Tibial artery (tissue), 4 donors: ENCODE results near the gene KIDINS220.

Experiments
- DNase-seq, 2 donors: peaks; one replicate each; pipeline ENCODE4 v3.0.0-alpha.2; 2019
- H3K27ac ChIP-seq, 2 donors: fragments of 200-600 bp; sonication (generic) in 1 of 2; 1 replicate in 1 of 2; 2 replicates in 1 of 2; pipeline ENCODE4 v1.5.1; 2018 to 2019; ENCODE audit warnings: mild to moderate bottlenecking in 1 of 2
- H3K27me3 ChIP-seq, 2 donors: fragments of 200-600 bp; sonication (generic) in 1 of 2; one replicate each; pipeline versions ENCODE4 v1.5.1 to v1.6.0; 2016 to 2019
- H3K36me3 ChIP-seq, 3 donors: fragments of 200-600 bp; sonication (generic) in 2 of 3; one replicate each; pipeline ENCODE4 v1.5.1; 2016 to 2019; ENCODE audit warnings: mild to moderate bottlenecking in 2 of 3
- H3K4me1 ChIP-seq, 4 donors: fragments of 200-600 bp; sonication (generic) in 2 of 4; 1 replicate in 3 of 4; 2 replicates in 1 of 4; pipeline ENCODE4 v1.5.1; 2016 to 2019
- H3K4me3 ChIP-seq, 2 donors: fragments of 200-600 bp; sonication (generic) in 1 of 2; 1 replicate in 1 of 2; 2 replicates in 1 of 2; pipeline ENCODE4 v1.5.1; 2018 to 2019; ENCODE audit warnings: mild to moderate bottlenecking in 2 of 2
- H3K9me3 ChIP-seq, 3 donors: fragments of 200-600 bp; sonication (generic) in 1 of 3; one replicate each; pipeline ENCODE4 v1.5.1; 2016 to 2019
- CTCF ChIP-seq, 2 experiments: fragments of 200-600 bp in 1 of 2; fragments of 450-650 bp in 1 of 2; IDR thresholded peaks; one replicate each; pipeline ENCODE4 v1.5.1; 2017 to 2019; ENCODE audit warnings: antibody characterized with exemption in 2 of 2, mild to moderate bottlenecking in 1 of 2, moderate library complexity in 1 of 2
- intact Hi-C: fragments of 100-400 bp; cut with DNase I; formaldehyde crosslinking; loops from one replicate; pipeline ENCODE4 v1.15.0; 2023; ENCODE audit warnings: low total_unique reads

The KIDINS220 gene

GRCh38 chr2:8796315-8796848 lies 41.0 kb downstream of the KIDINS220 start:
- H3K4me1 ChIP-seq = peaks cover 0 to 7% (median 0%) of the 10 kb centered on the region in 4 donors
- H3K9me3 ChIP-seq = no peaks in the 10 kb centered on the region
- H3K36me3 ChIP-seq = peaks cover 56 to 82% (median 57%) of the 10 kb centered on the region in 3 donors
- DNase-seq = no peak
- H3K27me3 ChIP-seq = no peaks in the 10 kb centered on the region
- no peak overlapping the region for H3K27ac ChIP-seq
- no peak overlapping the region for H3K4me3 ChIP-seq
- TF ChIP-seq CTCF (IDR thresholded peaks at IDR 0.05) = no peak
- intact Hi-C loops = no loop called here

GRCh38 chr2:8794923-8795825 lies 42.2 kb downstream of the KIDINS220 start:
- H3K9me3 ChIP-seq = no peaks in the 10 kb centered on the region
- DNase-seq = no peak
- H3K27me3 ChIP-seq = no peaks in the 10 kb centered on the region
- H3K4me3 ChIP-seq = no peak overlapping the region
- no peak for TF ChIP-seq CTCF (IDR thresholded peaks at IDR 0.05)
- intact Hi-C loops = no loop called here
- no peak overlapping the region for H3K27ac ChIP-seq
- peaks cover 0 to 7% (median 0%) of the 10 kb centered on the region in 4 donors for H3K4me1 ChIP-seq
- peaks cover 56 to 84% (median 64%) of the 10 kb centered on the region in 3 donors for H3K36me3 ChIP-seq

GRCh38 chr2:8790739-8791162 lies 46.7 kb downstream of the KIDINS220 start:
- H3K9me3 ChIP-seq = no peaks in the 10 kb centered on the region
- H3K4me1 ChIP-seq = peaks cover 0 to 7% (median 0%) of the 10 kb centered on the region in 4 donors
- intact Hi-C loops = no loop called here
- TF ChIP-seq CTCF (IDR thresholded peaks at IDR 0.05) = no peak
- peaks cover 73 to 82% (median 74%) of the 10 kb centered on the region in 3 donors for H3K36me3 ChIP-seq
- H3K27me3 ChIP-seq = no peaks in the 10 kb centered on the region
- no peak overlapping the region for H3K4me3 ChIP-seq
- no peak for DNase-seq
- H3K27ac ChIP-seq = no peak overlapping the region

- no peak for DNase-seq
- Histone ChIP-seq H3K9me3 (no peaks in the 10 kb centered on the region), H3K4me3 (no peak overlapping the region), H3K27ac (no peak overlapping the region), H3K36me3 (peaks cover 61 to 70% (median 62%) of the 10 kb centered on the region in 3 donors), H3K27me3 (no peaks in the 10 kb centered on the region), H3K4me1 (no peaks in the 10 kb centered on the region)
- TF ChIP-seq CTCF (IDR thresholded peaks at IDR 0.05) = no peak
- intact Hi-C loops = no loop called here
Observed at GRCh38 chr2:8786463-8786862, 51.0 kb downstream of the KIDINS220 start.

GRCh38 chr2:8779795-8780671 lies 57.4 kb downstream of the KIDINS220 start:
- Histone ChIP-seq H3K4me3 (no peak overlapping the region), H3K27me3 (no peaks in the 10 kb centered on the region), H3K4me1 (peaks cover 0 to 9% (median 1%) of the 10 kb centered on the region in 4 donors), H3K36me3 (peaks cover 48 to 58% (median 50%) of the 10 kb centered on the region in 3 donors), H3K9me3 (no peaks in the 10 kb centered on the region), H3K27ac (no peak overlapping the region)
- no peak for DNase-seq
- TF ChIP-seq CTCF (IDR thresholded peaks at IDR 0.05) = no peak
- intact Hi-C loops = no loop called here
